HG03521 (cell line): Measurements from ENCODE around the gene FOXB1.
A peak's percentile ranks its signal among the peaks of the same experiment; 100 is the strongest.

Experiments
- ATAC-seq: cut with Tn5 transposase; IDR thresholded peaks from one replicate; pipeline ENCODE4 v1.9.1; 2021; ENCODE audit warnings: mild to moderate bottlenecking, moderate library complexity; ENCODE audit not compliant: unreplicated experiment

Gene FOXB1

GRCh38 chr15:60004009-60004845 is at the start of gene FOXB1:
TSS of gene FOXB1 (plus strand) at chr15:60004311. CDS start at chr15:60004964, 653 bp downstream.
- no peak for ATAC-seq

DNA sequence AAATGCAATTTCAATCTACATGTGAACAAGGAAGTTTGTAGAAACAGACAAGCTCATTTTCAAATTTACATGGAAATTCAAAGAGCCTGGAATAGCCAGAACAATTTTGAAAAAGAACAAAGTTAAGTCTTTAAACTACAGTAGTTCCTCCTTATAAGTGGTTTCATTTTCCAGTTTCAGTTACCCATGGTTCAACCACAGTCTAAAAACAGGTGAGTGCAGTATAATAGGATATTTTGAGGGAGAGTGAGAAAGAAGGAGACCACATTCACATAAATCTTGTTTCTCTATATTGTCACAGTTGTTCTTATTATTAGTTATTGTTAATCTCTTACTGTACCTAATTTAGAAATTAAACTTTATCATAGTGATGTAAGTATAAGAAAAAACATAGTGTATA is 45.8 kb upstream of the FOXB1 start:
- no peak for ATAC-seq

DNA sequence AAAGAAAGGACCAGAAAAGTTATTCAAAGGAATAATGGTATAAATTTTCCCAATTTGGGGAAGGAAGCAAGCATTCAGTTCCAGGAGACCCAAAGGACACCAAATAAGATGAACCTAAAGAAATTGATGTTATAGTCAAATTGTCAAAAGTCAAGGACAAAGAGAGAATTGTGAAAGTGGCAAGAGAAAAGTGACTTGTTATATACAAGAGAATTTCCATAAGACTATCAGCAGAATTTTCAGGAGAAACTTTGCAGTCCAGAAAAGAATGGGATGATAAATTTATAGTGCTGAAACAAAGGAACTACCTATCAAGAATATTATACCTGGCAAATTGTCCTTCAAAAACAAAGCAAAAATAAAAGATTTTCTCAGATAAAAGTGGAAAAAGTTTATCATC is 43.8 kb upstream of the FOXB1 start:
- no peak for ATAC-seq

GRCh38 chr15:59963322-59963721 is 40.8 kb upstream of the FOXB1 start:
- no peak for ATAC-seq

GRCh38 chr15:59963925-59964324 is 40.2 kb upstream of the FOXB1 start:
- ATAC-seq: no peak

DNA sequence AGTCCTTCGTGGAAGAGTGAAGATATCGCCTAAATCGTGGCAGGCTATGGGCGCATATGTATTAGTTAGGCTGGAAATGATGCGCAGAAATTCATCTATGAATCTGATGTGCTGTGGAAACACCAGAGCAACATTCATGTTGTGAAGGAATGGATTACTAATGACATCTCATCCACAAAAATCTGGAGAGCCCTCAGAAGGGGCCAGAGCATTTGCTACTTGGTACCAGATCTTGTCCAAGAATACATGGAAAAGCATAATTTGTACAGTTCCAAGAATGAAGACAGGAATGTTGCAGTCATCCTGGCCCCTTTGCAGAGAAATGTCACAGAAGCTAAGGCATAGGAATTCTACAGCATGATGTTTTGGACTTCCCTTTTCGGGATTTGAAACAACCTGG is 38.4 kb upstream of the FOXB1 start:
- no peak for ATAC-seq

DNA sequence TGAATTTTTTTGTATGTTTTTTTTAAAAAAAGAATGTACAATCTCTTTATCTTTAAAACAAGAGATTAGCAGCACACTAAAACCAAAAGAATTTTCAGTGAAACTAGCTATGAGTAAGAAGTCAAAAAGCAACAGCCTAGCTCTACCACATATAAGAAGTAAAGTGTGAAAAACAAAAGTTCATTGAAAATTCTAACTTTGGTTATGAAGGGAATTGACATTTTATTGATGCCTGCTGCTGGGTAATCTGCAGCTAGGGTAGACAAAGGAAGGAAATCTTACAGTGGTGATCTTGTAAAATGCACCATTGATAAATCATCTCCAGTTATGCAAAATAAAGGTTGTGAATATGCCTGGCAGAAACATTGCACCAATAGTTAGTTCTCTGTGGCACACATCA is 37.8 kb upstream of the FOXB1 start:
- ATAC-seq: no peak

- no peak for ATAC-seq
Observed at GRCh38 chr15:59968314-59968713, 35.8 kb upstream of the FOXB1 start.

GRCh38 chr15:59972241-59972640 is 31.9 kb upstream of the FOXB1 start:
- no peak for ATAC-seq

DNA sequence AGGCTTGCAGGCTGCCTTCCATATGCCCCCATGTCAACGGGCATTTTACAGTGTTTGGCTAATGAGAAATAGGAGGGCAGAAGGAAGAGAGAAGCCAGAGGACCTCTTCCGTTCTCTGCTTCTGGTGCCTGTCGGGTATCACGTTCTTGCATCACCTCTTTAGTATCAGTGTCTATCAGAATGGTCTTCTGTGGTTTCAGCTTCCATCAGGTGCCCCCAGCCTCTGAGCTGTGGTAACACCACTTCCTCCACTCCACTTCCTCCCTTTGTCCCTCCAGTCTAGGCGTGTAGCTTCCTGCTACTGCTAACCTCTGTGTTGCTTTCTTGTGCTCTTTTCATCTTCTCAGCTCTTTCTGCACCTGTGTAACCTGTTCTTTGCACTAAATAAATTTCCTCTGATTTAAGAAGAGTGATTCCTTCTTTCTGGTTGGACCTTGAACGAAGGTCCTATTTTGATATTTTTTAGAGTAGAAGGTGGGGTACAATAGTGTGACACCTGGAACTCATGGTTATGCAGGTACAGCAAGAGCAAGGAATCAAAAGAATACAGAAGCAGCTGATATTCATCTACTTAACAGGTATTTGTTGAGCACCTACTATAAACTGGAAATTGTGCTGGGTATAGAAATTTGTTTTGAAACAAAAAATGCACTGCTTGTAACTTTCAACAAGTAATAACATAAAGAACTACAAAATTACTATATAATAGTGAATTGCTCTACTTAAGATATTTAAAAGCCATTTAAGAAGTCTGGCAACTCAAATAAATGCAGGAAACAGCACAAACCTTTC is 27.4 kb upstream of the FOXB1 start:
- ATAC-seq: no peak

GRCh38 chr15:59991834-59992233 is 12.3 kb upstream of the FOXB1 start:
- ATAC-seq: no peak

- ATAC-seq: no peak
Observed at GRCh38 chr15:59993041-59993750, 10.9 kb upstream of the FOXB1 start.

GRCh38 chr15:59993950-59994401 is 10.1 kb upstream of the FOXB1 start:
- ATAC-seq: no peak

- no peak for ATAC-seq
Observed at GRCh38 chr15:59994526-59994887, 9.6 kb upstream of the FOXB1 start.

DNA sequence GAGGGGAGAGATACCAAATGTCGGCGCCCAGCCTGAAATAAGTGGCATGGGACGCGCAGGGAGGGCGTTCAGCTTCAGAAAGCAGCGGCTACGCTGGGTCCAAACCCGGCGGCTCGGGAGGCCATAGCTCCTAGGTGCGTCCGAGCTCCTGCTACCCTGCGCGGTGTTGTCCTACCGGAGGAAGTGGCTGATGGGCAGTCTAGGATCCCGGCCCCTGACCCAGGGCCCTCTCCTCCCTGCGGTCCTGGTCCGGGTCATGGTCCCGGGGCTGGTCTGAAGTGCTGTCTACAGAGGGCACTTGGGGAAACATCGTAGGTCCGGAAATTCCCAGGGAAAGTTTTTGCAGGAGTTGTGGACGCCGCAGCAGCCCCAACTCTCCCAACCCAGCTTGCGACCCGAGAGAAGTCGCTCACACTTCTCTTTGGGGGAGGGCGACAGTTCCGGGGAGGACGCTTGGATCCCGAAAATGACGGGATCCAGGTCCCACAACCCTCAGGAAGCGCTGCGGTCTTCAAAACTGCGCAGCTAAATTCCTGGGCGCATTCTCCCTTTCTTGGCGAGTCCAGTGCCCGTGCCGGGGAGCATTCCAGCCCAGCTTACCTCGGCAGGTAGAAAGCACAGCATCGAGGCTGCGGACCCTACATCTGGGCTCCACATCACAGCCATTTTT is 9.1 kb upstream of the FOXB1 start:
- ATAC-seq: no peak

DNA sequence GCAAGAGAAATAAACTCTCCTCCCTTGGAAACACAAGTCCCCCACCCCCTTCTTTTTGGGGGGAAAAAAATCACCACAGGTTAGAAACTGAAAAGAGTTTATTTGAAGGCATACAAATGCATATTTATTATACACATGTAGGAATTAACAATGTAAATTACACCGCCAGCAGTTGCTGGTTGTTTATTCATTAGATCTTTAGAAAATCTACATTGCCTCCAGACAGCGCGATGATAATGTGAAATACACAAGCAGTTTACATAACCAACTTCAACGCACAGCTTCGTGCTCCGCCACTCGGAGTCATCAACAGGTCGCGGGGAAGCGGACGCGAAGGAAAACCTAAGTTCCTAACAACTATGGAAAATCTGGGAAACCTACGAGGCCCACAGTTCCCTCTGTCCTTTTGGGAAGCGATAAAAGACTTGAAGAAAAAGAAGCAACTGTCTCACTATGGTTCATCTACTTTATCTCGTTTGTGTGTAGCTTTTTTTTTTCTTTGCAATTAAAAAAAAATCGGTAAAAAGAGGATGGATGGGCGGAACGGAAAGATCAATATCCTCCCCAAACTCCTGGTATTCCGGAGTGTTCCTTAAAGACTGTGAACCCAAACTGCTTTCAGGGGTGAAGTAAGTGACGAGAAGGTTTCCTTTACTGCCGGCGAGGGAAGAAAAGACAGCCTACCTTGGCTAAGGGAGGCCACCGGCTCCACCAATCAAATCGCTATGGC is 8.4 kb upstream of the FOXB1 start:
- ATAC-seq: no peak

GRCh38 chr15:59996298-59997041 is 7.6 kb upstream of the FOXB1 start:
- ATAC-seq: no peak

DNA sequence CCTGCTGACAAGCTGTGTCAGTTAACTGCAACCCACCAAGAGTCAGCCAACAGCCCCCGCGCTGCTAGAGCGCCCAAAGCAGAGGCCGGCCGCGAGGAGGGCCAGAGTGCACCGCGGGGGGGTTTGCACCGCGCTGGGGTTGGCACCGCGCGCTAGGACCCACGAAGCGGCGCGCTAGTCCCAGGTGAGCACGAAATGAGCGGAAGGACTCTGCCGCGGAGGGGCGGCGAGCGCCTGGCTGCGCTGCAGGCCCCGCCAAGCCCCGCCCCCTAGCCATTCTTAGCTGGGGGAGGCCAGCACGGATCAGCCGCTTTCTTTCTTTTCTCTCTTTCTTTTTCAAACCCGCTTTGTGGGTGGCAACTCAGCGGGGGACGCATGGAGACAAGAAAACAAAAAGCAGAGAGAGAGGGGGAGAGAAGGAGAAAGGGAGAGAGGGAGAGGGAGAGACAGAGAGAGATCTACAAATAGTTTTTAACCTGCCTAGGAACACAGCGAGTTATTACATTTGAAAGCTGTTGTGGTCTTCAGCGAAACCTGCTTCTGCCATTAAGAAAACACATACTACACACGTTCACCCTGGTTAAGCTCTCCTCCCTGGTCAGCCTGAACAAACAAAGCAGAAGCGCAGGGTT is 6.9 kb upstream of the FOXB1 start:
- ATAC-seq: peak; percentile 67

- no peak for ATAC-seq
Observed at GRCh38 chr15:59998305-59998949, 5.7 kb upstream of the FOXB1 start.
